Gastrocnemius medialis (tissue), 4 donors: ENCODE results near the gene TRAPPC2. TPM values are rescaled to one million over a fixed set of nuclear protein-coding genes. Genes with fewer than 3 reads are reported as not detected.
"Not testable (repeated sequence)": the region's sequence is repeated elsewhere in the genome, so short reads cannot be mapped to it uniquely, and the experiment has no call there.

ENCODE experiments used
- ATAC-seq, 2 donors: fragments of 150-250 bp; one replicate each; pipeline ENCODE4 v1.9.1; 2016
- DNase-seq, 2 donors: peaks; one replicate each; pipeline ENCODE4 v3.0.0-alpha.2; 2019
- H3K27ac ChIP-seq, 4 donors: fragments of 200-600 bp; sonication (generic); 1 replicate in 1 of 4; 2 replicates in 3 of 4; pipeline ENCODE4 v1.5.1; 2016 to 2018; ENCODE audit warnings: mild to moderate bottlenecking in 2 of 4, moderate library complexity in 1 of 4
- H3K27me3 ChIP-seq, 3 donors: fragments of 200-600 bp; sonication (generic) in 2 of 3; 1 replicate in 1 of 3; 2 replicates in 2 of 3; pipeline versions ENCODE4 v1.5.1 to v1.6.0; 2016 to 2019; ENCODE audit warnings: mild to moderate bottlenecking in 1 of 3, moderate library complexity in 1 of 3
- H3K36me3 ChIP-seq, 2 donors: fragments of 200-600 bp; sonication (generic) in 1 of 2; one replicate each; pipeline ENCODE4 v1.5.1; 2017 to 2018
- H3K4me1 ChIP-seq, 2 donors: fragments of 200-600 bp; sonication (generic) in 1 of 2; one replicate each; pipeline ENCODE4 v1.5.1; 2016 to 2017; ENCODE audit warnings: mild to moderate bottlenecking in 2 of 2
- H3K4me3 ChIP-seq, 4 donors: fragments of 200-600 bp; sonication (generic) in 3 of 4; 1 replicate in 1 of 4; 2 replicates in 3 of 4; pipeline ENCODE4 v1.5.1; 2016 to 2019; ENCODE audit warnings: mild to moderate bottlenecking in 2 of 4
- H3K9me3 ChIP-seq, 3 donors: fragments of 200-600 bp; sonication (generic) in 2 of 3; 1 replicate in 1 of 3; 2 replicates in 2 of 3; pipeline ENCODE4 v1.5.1; 2016 to 2019
- POLR2A ChIP-seq, 2 donors: fragments of 450-650 bp; IDR thresholded peaks; one replicate each; pipeline ENCODE4 v1.6.1; 2017; ENCODE audit warnings: antibody characterized with exemption in 2 of 2, mild to moderate bottlenecking in 2 of 2, moderate library complexity in 2 of 2
- in situ Hi-C, 4 donors: fragments of 200-750 bp; cut with MboI; loops; one replicate each; pipeline versions ENCODE4 v1.15.0 to v1.8.0; 2017; ENCODE audit warnings: low sequenced_read_pairs in 4 of 4
- intact Hi-C: fragments of 100-400 bp; cut with DNase I; formaldehyde crosslinking; loops from one replicate; pipeline ENCODE4 v1.15.1; 2023; ENCODE audit warnings: low total_unique reads
- total RNA-seq, 4 donors: library from RNA; depleted of rRNA; stranded (reverse); fragments of >200 nt; gene quantifications; one replicate each; pipeline versions ENCODE4 v1.1.0 to v1.2.3, GENCODE V29; 2016
- TF ChIP-seq, protein P1 (sequence below), 5 experiments: fragments of 450-650 bp in 3 of 5; fragments of 200-600 bp in 2 of 5; sonication (generic) in 2 of 5; IDR thresholded peaks in 4 of 5; conservative IDR thresholded peaks in 1 of 5; 1 replicate in 4 of 5; 2 replicates in 1 of 5; pipeline ENCODE4 v1.5.1; 2016 to 2019; ENCODE audit warnings: antibody characterized with exemption in 5 of 5, mild to moderate bottlenecking in 3 of 5, moderate library complexity in 3 of 5

TRAPPC2 gene
- total RNA-seq, 4 donors from 2014 or later, result 1.4 to 4.3 (median 2.9) TPM

DNA sequence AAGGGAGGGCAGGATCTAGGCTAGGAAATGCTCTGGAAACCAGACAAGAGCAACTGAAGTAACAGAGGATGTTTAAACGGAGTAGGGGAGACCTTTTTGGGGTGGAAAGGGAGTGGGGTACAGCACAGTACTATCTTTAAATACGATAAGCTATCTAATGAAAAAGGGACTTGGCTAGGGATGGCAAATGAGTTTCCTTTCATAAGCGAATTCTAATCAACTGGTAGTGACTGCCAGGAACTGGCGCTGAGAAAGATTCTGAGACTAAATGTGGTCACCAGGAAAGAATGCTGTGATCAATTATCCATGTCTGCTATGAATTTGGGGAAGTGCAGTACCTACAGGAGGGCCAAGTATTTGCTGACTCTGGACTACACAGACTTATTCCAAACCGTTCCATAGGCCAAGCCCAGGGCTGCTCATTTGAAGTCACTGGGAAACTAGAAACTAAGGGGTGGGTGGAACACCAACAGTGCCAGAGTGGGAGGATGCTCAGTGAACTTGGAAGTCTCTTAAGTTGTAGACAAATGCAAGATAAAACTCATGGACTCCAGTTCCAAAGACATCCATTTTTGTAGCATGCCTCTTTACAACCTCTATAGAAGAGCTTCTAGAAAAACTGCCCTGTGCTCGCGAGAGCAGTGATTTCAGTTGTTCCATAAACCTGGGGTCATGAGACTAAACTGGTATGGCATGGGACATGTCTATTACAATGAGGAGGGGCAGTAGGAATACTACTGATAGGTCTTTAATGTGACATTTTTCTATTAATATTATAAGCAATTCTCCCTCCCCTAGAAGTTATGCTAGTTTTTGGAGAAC lies 2.0 kb downstream of the TRAPPC2 start:
- TF ChIP-seq, protein P1, sequence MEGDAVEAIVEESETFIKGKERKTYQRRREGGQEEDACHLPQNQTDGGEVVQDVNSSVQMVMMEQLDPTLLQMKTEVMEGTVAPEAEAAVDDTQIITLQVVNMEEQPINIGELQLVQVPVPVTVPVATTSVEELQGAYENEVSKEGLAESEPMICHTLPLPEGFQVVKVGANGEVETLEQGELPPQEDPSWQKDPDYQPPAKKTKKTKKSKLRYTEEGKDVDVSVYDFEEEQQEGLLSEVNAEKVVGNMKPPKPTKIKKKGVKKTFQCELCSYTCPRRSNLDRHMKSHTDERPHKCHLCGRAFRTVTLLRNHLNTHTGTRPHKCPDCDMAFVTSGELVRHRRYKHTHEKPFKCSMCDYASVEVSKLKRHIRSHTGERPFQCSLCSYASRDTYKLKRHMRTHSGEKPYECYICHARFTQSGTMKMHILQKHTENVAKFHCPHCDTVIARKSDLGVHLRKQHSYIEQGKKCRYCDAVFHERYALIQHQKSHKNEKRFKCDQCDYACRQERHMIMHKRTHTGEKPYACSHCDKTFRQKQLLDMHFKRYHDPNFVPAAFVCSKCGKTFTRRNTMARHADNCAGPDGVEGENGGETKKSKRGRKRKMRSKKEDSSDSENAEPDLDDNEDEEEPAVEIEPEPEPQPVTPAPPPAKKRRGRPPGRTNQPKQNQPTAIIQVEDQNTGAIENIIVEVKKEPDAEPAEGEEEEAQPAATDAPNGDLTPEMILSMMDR (IDR thresholded peaks at IDR 0.05 in 4 of 5, conservative IDR thresholded peaks at IDR 0.05 in 1 of 5), result no peak
- no peak for TF ChIP-seq POLR2A (IDR thresholded peaks at IDR 0.05)
- peaks cover 6 to 12% of the 10 kb centered on the region in 2 donors for H3K4me1 ChIP-seq
- H3K27ac ChIP-seq, result peak overlapping the region in 1 of 4 donors; percentile 25
- no peak for ATAC-seq
- no peaks in the 10 kb centered on the region for H3K27me3 ChIP-seq
- in situ Hi-C loops, result loop anchor here in 2 of 4 donors (10.0 to 25.0 kb wide), 2 partner anchors 78 to 305 kb away; partner anchors contain the start of genes TCEANC (in 2 of the 2) and GEMIN8 (in 1 of the 2)
- no peak for DNase-seq
- no peak overlapping the region for H3K4me3 ChIP-seq
- no peaks in the 10 kb centered on the region for H3K36me3 ChIP-seq
- H3K9me3 ChIP-seq, result no peaks in the 10 kb centered on the region
- intact Hi-C loops, result no loop called here

DNA sequence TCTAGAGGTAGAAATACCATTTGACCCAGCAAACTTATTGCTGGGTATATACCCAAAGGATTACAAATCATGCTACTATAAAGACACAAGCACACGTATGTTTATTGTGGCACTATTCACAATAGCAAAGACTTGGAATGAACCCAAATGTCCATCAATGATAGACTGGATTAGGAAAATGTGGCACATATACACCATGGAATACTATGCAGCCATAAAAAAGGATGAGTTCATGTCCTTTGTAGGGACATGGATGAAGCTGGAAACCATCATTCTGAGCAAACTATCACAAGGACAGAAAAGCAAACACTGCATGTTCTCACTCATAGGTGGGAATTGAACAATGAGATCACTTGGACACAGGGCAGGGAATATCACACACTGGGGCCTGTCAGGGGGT lies 3.9 kb downstream of the TRAPPC2 start:
- H3K4me3 ChIP-seq, H3K27ac ChIP-seq, DNase-seq, intact Hi-C loops, ATAC-seq, H3K27me3 ChIP-seq, H3K36me3 ChIP-seq, H3K9me3 ChIP-seq: not testable (repeated sequence)
- in situ Hi-C loops, result loop anchor here in 2 of 4 donors (10.0 to 25.0 kb wide), 2 partner anchors 76 to 307 kb away; partner anchors contain the start of genes TCEANC (in 2 of the 2) and GEMIN8 (in 1 of the 2)
- peaks cover 2 to 10% of the 10 kb centered on the region in 2 donors for H3K4me1 ChIP-seq

DNA sequence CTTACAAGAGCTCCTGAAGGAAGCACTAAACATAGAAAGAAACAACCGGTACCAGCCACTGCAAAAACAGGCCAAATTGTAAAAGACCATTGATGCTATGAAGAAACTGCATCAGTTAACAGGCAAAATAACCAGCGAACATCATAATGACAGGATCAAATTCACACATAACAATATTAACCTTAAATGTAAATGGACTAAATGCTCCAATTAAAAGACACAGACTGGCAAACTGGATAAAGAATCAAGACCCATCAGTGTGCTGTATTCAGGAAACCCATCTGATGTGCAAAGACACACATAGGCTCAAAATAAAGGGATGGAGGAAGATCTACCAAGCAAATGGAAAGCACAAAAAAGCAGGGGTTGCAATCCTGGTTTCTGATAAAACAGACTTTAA lies 7.8 kb downstream of the TRAPPC2 start:
- in situ Hi-C loops (loop anchor here in 1 of 4 donors (25.0 kb wide), 1 partner anchor 311 kb away; the partner anchor contains the start of gene GEMIN8), intact Hi-C loops (loop anchor here (10.0 kb wide), 1 partner anchor 1748 kb away; no protein-coding TSS in a partner anchor)
- not testable (repeated sequence) for H3K4me1 ChIP-seq, H3K27me3 ChIP-seq, H3K27ac ChIP-seq, ATAC-seq, DNase-seq, H3K36me3 ChIP-seq, H3K9me3 ChIP-seq, H3K4me3 ChIP-seq

- not testable (repeated sequence) for H3K27ac ChIP-seq, H3K36me3 ChIP-seq, H3K9me3 ChIP-seq, DNase-seq, H3K4me1 ChIP-seq, ATAC-seq, H3K4me3 ChIP-seq, H3K27me3 ChIP-seq
- intact Hi-C loops (loop anchor here (10.0 kb wide), 1 partner anchor 1750 kb away; no protein-coding TSS in a partner anchor), in situ Hi-C loops (loop anchor here in 1 of 4 donors (25.0 kb wide), 1 partner anchor 312 kb away; the partner anchor contains the start of gene GEMIN8)
Measured at GRCh38 chrX:13724878-13725277, 9.5 kb downstream of the TRAPPC2 start.

DNA sequence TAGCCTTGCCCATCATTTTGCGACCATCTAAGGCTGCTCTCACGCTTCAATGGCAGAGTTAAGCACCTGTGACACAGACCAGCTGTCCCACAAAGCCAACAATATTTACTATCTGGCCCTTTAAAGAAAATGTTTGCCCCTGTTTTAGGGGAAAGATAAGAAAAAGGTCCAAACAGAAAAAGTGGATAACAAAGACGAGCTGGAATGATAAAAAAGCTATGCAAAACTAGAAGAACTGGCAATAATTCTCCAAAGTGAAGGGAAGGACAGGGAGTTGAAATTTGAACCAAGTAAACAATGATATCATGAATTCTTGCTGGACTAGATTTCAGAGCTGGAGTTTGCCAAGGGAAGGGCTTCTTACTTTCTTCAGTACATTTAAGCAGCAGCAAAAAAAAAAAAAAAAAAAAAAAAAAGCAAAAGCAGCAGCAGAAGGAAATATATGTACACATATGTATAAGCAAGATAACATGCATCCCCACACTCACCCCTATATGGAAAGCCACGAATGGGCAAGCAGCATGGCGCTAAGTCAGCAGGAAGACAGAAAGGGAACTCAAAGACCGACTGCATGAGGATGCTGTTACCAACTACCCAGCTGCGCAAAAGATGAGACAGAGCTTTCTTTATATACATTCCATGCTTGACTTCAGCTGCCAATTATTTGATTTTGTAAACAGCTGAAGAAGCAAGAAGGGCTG lies 12.5 kb downstream of the TRAPPC2 start:
- no peaks in the 10 kb centered on the region for H3K9me3 ChIP-seq
- TF ChIP-seq POLR2A (IDR thresholded peaks at IDR 0.05), result no peak
- TF ChIP-seq, protein P1 (IDR thresholded peaks at IDR 0.05 in 4 of 5, conservative IDR thresholded peaks at IDR 0.05 in 1 of 5), result no peak
- no peaks in the 10 kb centered on the region for H3K36me3 ChIP-seq
- H3K27ac ChIP-seq, result peak overlapping the region; percentile 64 to 74 (median 72)
- peaks cover 9 to 13% of the 10 kb centered on the region in 2 donors for H3K4me1 ChIP-seq
- no peak overlapping the region for H3K4me3 ChIP-seq
- intact Hi-C loops (loop anchor here (10.0 kb wide), 1 partner anchor 1753 kb away; no protein-coding TSS in a partner anchor), in situ Hi-C loops (no loop called here)
- DNase-seq (no peak), ATAC-seq (peak; percentile 69 to 85)
- H3K27me3 ChIP-seq, result no peaks in the 10 kb centered on the region
